HepG2 (cell line): ENCODE data around the gene CTSA. TPM values are rescaled to one million over a fixed set of nuclear protein-coding genes. Genes with fewer than 3 reads are reported as not detected.

Experiments used
- ATAD3A ChIP-seq: sonication (generic); formaldehyde crosslinking; IDR thresholded peaks from 2 replicates; pipeline ENCODE4 v1.4.0; 2020; ENCODE audit warnings: missing genetic modification reagents
- BCL3 ChIP-seq: sonication (generic); formaldehyde crosslinking; IDR thresholded peaks from 2 replicates; pipeline ENCODE4 v1.5.1; 2020; ENCODE audit warnings: mild to moderate bottlenecking, missing genetic modification reagents, moderate library complexity
- CENPX ChIP-seq: sonication (generic); formaldehyde crosslinking; IDR thresholded peaks from 2 replicates; pipeline ENCODE4 v1.9.0; 2021; ENCODE audit warnings: mild to moderate bottlenecking, missing genetic modification reagents, moderate library complexity
- CREB1 ChIP-seq, 2 experiments: fragments of 450-650 bp in 1 of 2; IDR thresholded peaks; 2 replicates each; pipeline ENCODE4 v1.6.1; 2016 to 2017; ENCODE audit warnings: control low read depth in 1 of 2, mild to moderate bottlenecking in 1 of 2, missing compliant biosample characterization in 1 of 2, missing genetic modification characterization in 1 of 2
- CREM ChIP-seq, 2 experiments: sonication (generic) in 1 of 2; formaldehyde crosslinking in 1 of 2; IDR thresholded peaks; 2 replicates each; pipeline versions ENCODE4 v1.4.0 to v1.6.1; 2016 to 2020; ENCODE audit warnings: antibody characterized with exemption in 1 of 2, mild to moderate bottlenecking in 1 of 2, missing genetic modification reagents in 1 of 2
- DBP ChIP-seq: sonication (generic); formaldehyde crosslinking; IDR thresholded peaks from 2 replicates; pipeline ENCODE4 v1.4.0; 2020; ENCODE audit warnings: missing genetic modification reagents; ENCODE audit errors: not compliant biosample characterization
- JARID2 ChIP-seq: sonication (generic); formaldehyde crosslinking; IDR thresholded peaks from 2 replicates; pipeline ENCODE4 v1.8.1; 2023; ENCODE audit warnings: missing genetic modification reagents, inconsistent platforms; ENCODE audit not compliant: insufficient replicate concordance
- NCOR1 ChIP-seq: fragments of 200-600 bp; sonication (generic); IDR thresholded peaks from 2 replicates; pipeline ENCODE4 v1.7.0; 2017; ENCODE audit warnings: antibody characterized with exemption, low read length, borderline replicate concordance
- NKX3-1 ChIP-seq: sonication (generic); formaldehyde crosslinking; IDR thresholded peaks from 2 replicates; pipeline ENCODE4 v1.5.0; 2020; ENCODE audit warnings: missing genetic modification reagents
- NONO ChIP-seq, 2 experiments: fragments of 450-650 bp in 1 of 2; sonication (generic) in 1 of 2; formaldehyde crosslinking in 1 of 2; IDR thresholded peaks in 1 of 2; conservative IDR thresholded peaks in 1 of 2; 2 replicates each; pipeline versions ENCODE4 v1.6.1 to v1.8.0; 2017 to 2022; ENCODE audit warnings: mild to moderate bottlenecking in 1 of 2, missing genetic modification reagents in 1 of 2, moderate library complexity in 1 of 2
- RFXAP ChIP-seq: sonication (generic); formaldehyde crosslinking; IDR thresholded peaks from 2 replicates; pipeline ENCODE4 v1.4.0; 2020; ENCODE audit warnings: missing genetic modification reagents, borderline replicate concordance
- SP140L ChIP-seq: sonication (generic); formaldehyde crosslinking; IDR thresholded peaks from 2 replicates; pipeline ENCODE4 v1.4.0; 2020; ENCODE audit warnings: missing genetic modification reagents, borderline replicate concordance
- SRF ChIP-seq: IDR thresholded peaks from 2 replicates; pipeline ENCODE4 v1.6.1; 2011; ENCODE audit warnings: mild to moderate bottlenecking, low read depth, low read length, moderate library complexity
- SRSF4 ChIP-seq: fragments of 200-400 bp; formaldehyde crosslinking; IDR thresholded peaks from one replicate; pipeline ENCODE4 v1.6.1; 2018; ENCODE audit warnings: mild to moderate bottlenecking, low read depth, low read length, moderate library complexity; ENCODE audit not compliant: poor library complexity, severe bottlenecking
- TAF15 ChIP-seq: fragments of 200-400 bp; formaldehyde crosslinking; IDR thresholded peaks from one replicate; pipeline ENCODE4 v1.6.1; 2018; ENCODE audit warnings: mild to moderate bottlenecking, low read depth, low read length; ENCODE audit not compliant: poor library complexity, severe bottlenecking
- TBL1XR1 ChIP-seq: fragments of 150-350 bp; IDR thresholded peaks from 2 replicates; pipeline ENCODE4 v1.6.1; 2014; ENCODE audit warnings: borderline replicate concordance, low read length; ENCODE audit not compliant: partially characterized antibody
- TEAD3 ChIP-seq: optimal IDR thresholded peaks from 2 replicates; pipeline ENCODE3; 2016; ENCODE audit warnings: borderline replicate concordance
- ZBTB34 ChIP-seq: sonication (generic); formaldehyde crosslinking; IDR thresholded peaks from 2 replicates; pipeline ENCODE4 v1.8.0; 2022; ENCODE audit warnings: mild to moderate bottlenecking, missing genetic modification reagents
- ZC3H4 ChIP-seq: sonication (generic); formaldehyde crosslinking; IDR thresholded peaks from 2 replicates; pipeline ENCODE4 v1.4.0; 2020; ENCODE audit warnings: missing genetic modification reagents, borderline replicate concordance
- ZNF224 ChIP-seq: sonication (generic); formaldehyde crosslinking; IDR thresholded peaks from 2 replicates; pipeline ENCODE4 v1.5.0; 2020; ENCODE audit warnings: mild to moderate bottlenecking, missing genetic modification reagents
- ZNF232 ChIP-seq: sonication (generic); formaldehyde crosslinking; IDR thresholded peaks from 2 replicates; pipeline ENCODE4 v1.4.0; 2020; ENCODE audit warnings: missing genetic modification reagents, borderline replicate concordance
- ZNF562 ChIP-seq: sonication (generic); formaldehyde crosslinking; IDR thresholded peaks from 2 replicates; pipeline ENCODE4 v1.8.0; 2022; ENCODE audit warnings: missing genetic modification reagents, borderline replicate concordance
- ZNF709 ChIP-seq: sonication (generic); formaldehyde crosslinking; IDR thresholded peaks from 2 replicates; pipeline ENCODE4 v1.5.0; 2020; ENCODE audit warnings: mild to moderate bottlenecking, missing genetic modification reagents
- ZNF782 ChIP-seq: sonication (generic); formaldehyde crosslinking; IDR thresholded peaks from 2 replicates; pipeline ENCODE4 v1.4.0; 2020; ENCODE audit warnings: missing genetic modification reagents, mild to moderate bottlenecking, borderline replicate concordance
- ZNF878 ChIP-seq: sonication (generic); formaldehyde crosslinking; IDR thresholded peaks from 2 replicates; pipeline ENCODE4 v1.8.1; 2023; ENCODE audit warnings: mild to moderate bottlenecking, missing genetic modification reagents, moderate library complexity
- polyA plus RNA-seq, 8 experiments: library from polyadenylated mRNA; depleted of rRNA in 3 of 8; stranded (reverse) in 7 of 8; unstranded in 1 of 8; fragments of >200 nt; fragmentation: Illumina TruSeq in 4 of 8; extraction: Trizol in 4 of 8; gene quantifications; 2 replicates each; pipeline versions ENCODE4 v1.2.1 to v1.2.3, GENCODE V29; 2011 to 2016; ENCODE audit warnings: low read depth in 4 of 8, missing spikeins in 1 of 8, mixed read lengths in 1 of 8; ENCODE audit not compliant: insufficient read depth in 1 of 8
- total RNA-seq, 5 experiments: library from RNA; depleted of rRNA; stranded (reverse); fragments of >200 nt; fragmentation: Illumina TruSeq; extraction: Trizol; gene quantifications; 2 replicates each; pipeline ENCODE4 v1.2.3, GENCODE V29; 2016; ENCODE audit warnings: low read depth in 1 of 5

The CTSA gene
- total and polyA plus RNA-seq, 2 of the 13 experiments (the other 11 are each of a cell fraction or from before 2014, with no cell fraction given) = 202 to 231 TPM

GRCh38 chr20:45890985-45891983 lies at the start of gene CTSA, which contains the start of gene NEURL2 (continued):
- TF ChIP-seq TEAD3 (peak; percentile 87), SRSF4 (no peak), SRF (peak; percentile 54), DBP (peak; percentile 94), JARID2 (no peak), TAF15 (peak; percentile 32), ZNF224 (peak; percentile 88), TBL1XR1 (peak; percentile 98), NCOR1 (peak; percentile 99), NONO (IDR thresholded peaks at IDR 0.05) (no peak), NONO (CRISPR knock-in tag; conservative IDR thresholded peaks at IDR 0.05) (peak; percentile 100), ZNF562 (0 out of 2 replicates have a peak, but pooled peaks have one; percentile 71), ZC3H4 (CRISPR knock-in tag) (peak; percentile 75; the same call in 1 of the 2 replicates), RFXAP (peak; percentile 98; the same call in 1 of the 2 replicates), CREM (IDR thresholded peaks at IDR 0.05) (peak; percentile 88), CREM (CRISPR knock-in tag; IDR thresholded peaks at IDR 0.05) (no peak), SP140L (CRISPR knock-in tag) (peak; percentile 93; the same call in 1 of the 2 replicates), NKX3-1 (CRISPR knock-in tag) (peak; percentile 98), ZBTB34 (CRISPR knock-in tag) (peak; percentile 93), ZNF709 (peak; percentile 96), BCL3 (CRISPR knock-in tag) (peak; percentile 99), ZNF878 (CRISPR knock-in tag) (peak; percentile 100), CREB1 (IDR thresholded peaks at IDR 0.05) (peak; percentile 78), CREB1 (CRISPR knock-in tag; IDR thresholded peaks at IDR 0.05) (peak; percentile 49; the same call in 1 of the 2 replicates), ZNF232 (CRISPR knock-in tag) (peak; percentile 98), ATAD3A (no peak; the same call in 1 of the 2 replicates), CENPX (CRISPR knock-in tag) (no peak), ZNF782 (CRISPR knock-in tag) (peak; percentile 98)
